Neural progenitor cell (in vitro differentiated cells): ENCODE measurements around the gene VWC2L. TPM values are rescaled to one million over a fixed set of nuclear protein-coding genes. Genes with fewer than 3 reads are reported as not detected.

Experiments used
- DNase-seq: peaks from one replicate; pipeline ENCODE4 v3.0.0-alpha.2; 2016; ENCODE audit warnings: low spot score
- H2AFZ ChIP-seq: fragments of 200-600 bp; sonication (generic); replicated peaks from 2 replicates; pipeline ENCODE4 v1.6.1; 2016; ENCODE audit warnings: antibody characterized with exemption
- H3F3A ChIP-seq: fragments of 200-600 bp; sonication (generic); 2 replicates; pipeline ENCODE4 v1.6.1; 2016; ENCODE audit warnings: antibody characterized with exemption, low read depth
- H3K27ac ChIP-seq: fragments of 200-600 bp; sonication (generic); 2 replicates; pipeline ENCODE4 v1.5.1; 2016; ENCODE audit warnings: mild to moderate bottlenecking
- H3K27me3 ChIP-seq: fragments of 200-600 bp; sonication (generic); 2 replicates; pipeline ENCODE4 v1.6.1; 2016; ENCODE audit warnings: mild to moderate bottlenecking, moderate library complexity
- H3K36me3 ChIP-seq: fragments of 200-600 bp; sonication (generic); 2 replicates; pipeline ENCODE4 v1.5.1; 2016
- H3K4me1 ChIP-seq: fragments of 200-600 bp; sonication (generic); 2 replicates; pipeline ENCODE4 v1.6.1; 2016; ENCODE audit warnings: mixed run types
- H3K4me2 ChIP-seq: fragments of 200-600 bp; sonication (generic); 2 replicates; pipeline ENCODE4 v1.6.1; 2016
- H3K4me3 ChIP-seq: fragments of 200-600 bp; sonication (generic); 2 replicates; pipeline ENCODE4 v1.5.1; 2016
- H3K79me2 ChIP-seq: fragments of 200-600 bp; sonication (generic); 2 replicates; pipeline ENCODE4 v1.6.1; 2016; ENCODE audit warnings: low read depth
- H3K9ac ChIP-seq: fragments of 200-600 bp; sonication (generic); 2 replicates; pipeline ENCODE4 v1.6.1; 2016
- H3K9me3 ChIP-seq: fragments of 200-600 bp; sonication (generic); 2 replicates; pipeline ENCODE4 v1.5.1; 2016; ENCODE audit warnings: low read depth
- H4K20me1 ChIP-seq: fragments of 200-600 bp; sonication (generic); 2 replicates; pipeline ENCODE4 v1.6.1; 2016; ENCODE audit warnings: low read depth
- H3K27ac Mint-ChIP-seq: 3 replicates; pipeline ENCODE4 v1.8.0; 2021; ENCODE audit warnings: mixed read lengths
- H3K27me3 Mint-ChIP-seq: 2 replicates; pipeline ENCODE4 v1.8.0; 2022; ENCODE audit warnings: low read depth, mild to moderate bottlenecking, inconsistent platforms, moderate library complexity, mixed read lengths; ENCODE audit not compliant: insufficient read depth
- H3K36me3 Mint-ChIP-seq: 3 replicates; pipeline ENCODE4 v1.8.0; 2021; ENCODE audit warnings: mixed read lengths
- H3K4me1 Mint-ChIP-seq: 3 replicates; pipeline ENCODE4 v1.8.0; 2021; ENCODE audit warnings: mixed read lengths
- H3K4me3 Mint-ChIP-seq: 3 replicates; pipeline ENCODE4 v1.8.0; 2021; ENCODE audit warnings: mild to moderate bottlenecking, moderate library complexity, mixed read lengths
- H3K9me3 Mint-ChIP-seq: 3 replicates; pipeline ENCODE4 v1.8.0; 2020; ENCODE audit warnings: mixed read lengths
- EZH2 ChIP-seq: fragments of 200-600 bp; sonication (generic); IDR thresholded peaks from 2 replicates; pipeline ENCODE4 v1.6.1; 2017; ENCODE audit warnings: antibody characterized with exemption, mild to moderate bottlenecking, moderate library complexity
- EZH2phosphoT487 ChIP-seq: fragments of 200-600 bp; sonication (generic); IDR thresholded peaks from 2 replicates; pipeline ENCODE4 v1.6.1; 2017; ENCODE audit warnings: antibody characterized with exemption
- total RNA-seq: library from RNA; depleted of rRNA; stranded (reverse); fragments of >200 nt; gene quantifications from 2 replicates; pipeline ENCODE4 v1.2.3, GENCODE V29; 2015; ENCODE audit warnings: low replicate concordance
- TF ChIP-seq, protein P1 (sequence below): fragments of 200-600 bp; sonication (generic); IDR thresholded peaks from 2 replicates; pipeline ENCODE4 v1.5.1; 2017; ENCODE audit warnings: antibody characterized with exemption, mild to moderate bottlenecking

VWC2L gene
- total RNA-seq, 1 donor from 2014 or later: not detected

DNA sequence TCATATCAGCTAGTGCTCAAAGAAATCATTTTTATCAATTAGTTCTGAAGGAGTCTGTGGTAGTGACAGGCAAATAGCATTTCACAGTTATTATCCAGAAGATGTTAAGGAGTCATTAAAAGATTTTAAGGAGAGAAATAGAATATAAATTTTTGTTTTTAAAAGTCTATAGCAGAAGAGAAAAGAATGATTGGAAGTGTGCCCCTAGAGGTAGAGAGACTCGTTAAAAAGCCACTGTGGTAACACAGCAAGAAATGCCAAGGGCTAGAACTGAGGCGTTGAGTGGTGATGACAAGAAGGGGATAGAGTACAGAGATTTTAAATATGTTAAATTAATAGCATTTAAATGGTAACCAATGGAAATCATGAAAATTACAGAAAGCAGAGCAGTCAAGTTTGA, 78.3 kb downstream of the VWC2L start:
- Histone ChIP-seq H3K27ac (no peak overlapping the region), H3K27me3 (no peaks in the 10 kb centered on the region), H3K4me1 (no peaks in the 10 kb centered on the region), H2AFZ (no peak overlapping the region), H4K20me1 (no peaks in the 10 kb centered on the region), H3K4me3 (no peak overlapping the region), H3K9ac (no peak overlapping the region), H3K4me2 (no peak overlapping the region), H3F3A (no peaks in the 10 kb centered on the region), H3K79me2 (no peaks in the 10 kb centered on the region), H3K9me3 (peaks cover 5% of the 10 kb centered on the region), H3K36me3 (no peaks in the 10 kb centered on the region)
- no peak overlapping the region for H3K4me3 Mint-ChIP-seq
- no peak for TF ChIP-seq EZH2
- TF ChIP-seq, protein P1, sequence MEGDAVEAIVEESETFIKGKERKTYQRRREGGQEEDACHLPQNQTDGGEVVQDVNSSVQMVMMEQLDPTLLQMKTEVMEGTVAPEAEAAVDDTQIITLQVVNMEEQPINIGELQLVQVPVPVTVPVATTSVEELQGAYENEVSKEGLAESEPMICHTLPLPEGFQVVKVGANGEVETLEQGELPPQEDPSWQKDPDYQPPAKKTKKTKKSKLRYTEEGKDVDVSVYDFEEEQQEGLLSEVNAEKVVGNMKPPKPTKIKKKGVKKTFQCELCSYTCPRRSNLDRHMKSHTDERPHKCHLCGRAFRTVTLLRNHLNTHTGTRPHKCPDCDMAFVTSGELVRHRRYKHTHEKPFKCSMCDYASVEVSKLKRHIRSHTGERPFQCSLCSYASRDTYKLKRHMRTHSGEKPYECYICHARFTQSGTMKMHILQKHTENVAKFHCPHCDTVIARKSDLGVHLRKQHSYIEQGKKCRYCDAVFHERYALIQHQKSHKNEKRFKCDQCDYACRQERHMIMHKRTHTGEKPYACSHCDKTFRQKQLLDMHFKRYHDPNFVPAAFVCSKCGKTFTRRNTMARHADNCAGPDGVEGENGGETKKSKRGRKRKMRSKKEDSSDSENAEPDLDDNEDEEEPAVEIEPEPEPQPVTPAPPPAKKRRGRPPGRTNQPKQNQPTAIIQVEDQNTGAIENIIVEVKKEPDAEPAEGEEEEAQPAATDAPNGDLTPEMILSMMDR: peak; percentile 23
- H3K27ac Mint-ChIP-seq: no peak overlapping the region
- H3K36me3 Mint-ChIP-seq: no peaks in the 10 kb centered on the region
- peaks cover 9% of the 10 kb centered on the region for H3K9me3 Mint-ChIP-seq
- no peak for DNase-seq
- H3K4me1 Mint-ChIP-seq: no peaks in the 10 kb centered on the region
- H3K27me3 Mint-ChIP-seq: peaks cover 3% of the 10 kb centered on the region

DNA sequence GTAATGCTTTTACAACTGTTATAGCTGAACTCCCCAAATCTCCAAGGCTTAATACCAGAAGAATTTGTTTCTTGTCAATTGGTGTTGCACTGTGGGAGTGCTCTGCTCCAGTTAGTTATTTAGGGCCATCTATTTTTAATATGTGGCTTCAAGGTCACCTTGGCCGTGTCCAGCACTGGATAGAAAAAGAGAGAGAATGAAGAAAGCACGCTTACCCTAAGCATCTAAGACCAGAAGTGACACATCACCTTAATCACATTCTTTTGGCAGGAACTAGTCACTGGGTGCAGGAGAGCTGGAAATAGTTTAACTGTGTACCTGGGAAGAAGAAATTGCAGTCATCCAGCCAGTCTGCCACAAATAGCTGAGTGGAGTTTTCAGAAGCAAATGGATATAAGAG, 78.8 kb downstream of the VWC2L start:
- H3K36me3 ChIP-seq: no peaks in the 10 kb centered on the region
- Mint-ChIP-seq H3K9me3 (peaks cover 9% of the 10 kb centered on the region), H3K4me1 (no peaks in the 10 kb centered on the region), H3K36me3 (no peaks in the 10 kb centered on the region), H3K27ac (no peak overlapping the region), H3K27me3 (peaks cover 3% of the 10 kb centered on the region), H3K4me3 (no peak overlapping the region)
- H3F3A ChIP-seq: no peaks in the 10 kb centered on the region
- no peak overlapping the region for H3K27ac ChIP-seq
- H3K4me1 ChIP-seq: no peaks in the 10 kb centered on the region
- no peak for DNase-seq
- no peaks in the 10 kb centered on the region for H4K20me1 ChIP-seq
- no peaks in the 10 kb centered on the region for H3K79me2 ChIP-seq
- no peak for TF ChIP-seq EZH2
- TF ChIP-seq, protein P1: no peak
- no peak for TF ChIP-seq EZH2phosphoT487
- no peak overlapping the region for H3K9ac ChIP-seq
- H3K4me3 ChIP-seq: no peak overlapping the region
- H2AFZ ChIP-seq: no peak overlapping the region
- no peak overlapping the region for H3K4me2 ChIP-seq
- H3K27me3 ChIP-seq: no peaks in the 10 kb centered on the region
- peaks cover 5% of the 10 kb centered on the region for H3K9me3 ChIP-seq

DNA sequence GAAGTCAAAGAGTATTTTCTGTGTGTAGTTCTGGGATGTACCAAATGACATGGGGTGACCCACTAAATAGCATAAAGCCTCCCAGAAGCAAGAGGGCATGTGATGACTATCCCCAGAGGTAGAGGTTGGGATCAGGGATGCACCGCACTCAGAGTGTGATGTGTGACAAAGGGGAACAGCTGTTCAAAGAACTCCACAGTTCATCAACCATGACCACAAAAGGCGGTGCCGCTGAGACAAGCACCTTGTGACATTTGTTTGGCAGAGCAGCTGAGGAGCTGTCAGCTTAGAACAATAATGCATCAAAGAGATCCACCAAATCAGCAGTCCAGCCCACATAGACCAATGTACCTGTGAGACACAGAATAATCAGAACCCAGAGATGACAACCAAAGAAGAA, 81.3 kb downstream of the VWC2L start:
- Histone ChIP-seq H3K9ac (no peak overlapping the region), H3K4me1 (no peaks in the 10 kb centered on the region), H4K20me1 (no peaks in the 10 kb centered on the region), H3K4me2 (no peak overlapping the region), H3K9me3 (peaks cover 5% of the 10 kb centered on the region), H3K4me3 (no peak overlapping the region), H2AFZ (no peak overlapping the region), H3F3A (no peaks in the 10 kb centered on the region), H3K27ac (no peak overlapping the region), H3K36me3 (no peaks in the 10 kb centered on the region), H3K79me2 (no peaks in the 10 kb centered on the region), H3K27me3 (no peaks in the 10 kb centered on the region)
- H3K27ac Mint-ChIP-seq: no peak overlapping the region
- H3K36me3 Mint-ChIP-seq: no peaks in the 10 kb centered on the region
- H3K27me3 Mint-ChIP-seq: peaks cover 2% of the 10 kb centered on the region
- no peaks in the 10 kb centered on the region for H3K4me1 Mint-ChIP-seq
- DNase-seq: no peak
- no peak for TF ChIP-seq EZH2phosphoT487
- no peak for TF ChIP-seq EZH2
- TF ChIP-seq, protein P1: no peak
- no peak overlapping the region for H3K4me3 Mint-ChIP-seq
- peaks cover 9% of the 10 kb centered on the region for H3K9me3 Mint-ChIP-seq

DNA sequence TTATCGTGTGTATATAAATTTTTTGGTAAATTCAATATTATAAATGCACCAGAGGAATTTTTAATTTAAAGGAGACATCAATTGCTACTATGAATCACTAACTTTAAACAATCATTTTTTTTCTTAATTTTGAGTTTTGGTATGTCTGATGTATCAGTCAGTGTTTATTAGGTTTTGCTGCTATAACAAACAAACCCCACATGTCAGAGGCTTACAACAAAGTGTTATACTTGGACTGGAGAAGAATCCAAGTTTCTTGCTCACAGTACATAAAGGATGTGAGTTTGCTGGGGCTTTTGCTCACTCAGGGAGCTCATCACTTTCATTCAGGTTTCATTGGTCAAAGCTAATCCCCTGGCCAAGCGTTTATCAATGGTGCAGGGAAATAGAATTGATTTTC, 81.8 kb downstream of the VWC2L start:
- Histone ChIP-seq H3F3A (no peaks in the 10 kb centered on the region), H3K4me1 (no peaks in the 10 kb centered on the region), H3K27me3 (no peaks in the 10 kb centered on the region), H3K36me3 (no peaks in the 10 kb centered on the region), H3K27ac (no peak overlapping the region), H3K9ac (no peak overlapping the region), H3K4me2 (no peak overlapping the region), H4K20me1 (no peaks in the 10 kb centered on the region), H3K79me2 (no peaks in the 10 kb centered on the region), H2AFZ (no peak overlapping the region), H3K9me3 (peaks cover 5% of the 10 kb centered on the region), H3K4me3 (no peak overlapping the region)
- Mint-ChIP-seq H3K9me3 (peaks cover 9% of the 10 kb centered on the region), H3K4me1 (no peaks in the 10 kb centered on the region), H3K4me3 (no peak overlapping the region), H3K27ac (no peak overlapping the region), H3K36me3 (no peaks in the 10 kb centered on the region), H3K27me3 (peaks cover 2% of the 10 kb centered on the region)
- TF ChIP-seq, protein P1: no peak
- no peak for TF ChIP-seq EZH2phosphoT487
- no peak for TF ChIP-seq EZH2
- DNase-seq: no peak
